Measurements from ENCODE around the gene ERN1.

DNA sequence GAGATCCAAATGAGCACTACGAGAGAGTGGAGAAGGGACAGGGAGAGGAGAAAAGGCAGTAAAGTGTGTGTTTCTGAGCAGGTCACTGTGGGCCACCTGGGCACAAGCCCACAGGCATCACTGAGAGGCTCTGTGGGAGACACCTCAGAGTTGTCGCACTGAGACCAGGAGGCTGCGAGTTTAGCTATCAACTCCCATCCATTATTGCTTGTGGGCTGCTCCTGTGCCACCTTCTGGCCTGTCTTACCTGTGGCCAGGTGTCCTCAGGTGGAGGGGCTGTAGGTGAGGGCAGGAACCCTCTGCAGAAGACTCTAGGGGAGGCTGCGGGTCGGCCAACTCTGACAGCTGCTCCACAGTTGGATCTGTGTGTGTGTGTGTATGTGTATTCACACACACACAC is 134.3 kb downstream of the ERN1 start:
- TF ChIP-seq, protein P1, sequence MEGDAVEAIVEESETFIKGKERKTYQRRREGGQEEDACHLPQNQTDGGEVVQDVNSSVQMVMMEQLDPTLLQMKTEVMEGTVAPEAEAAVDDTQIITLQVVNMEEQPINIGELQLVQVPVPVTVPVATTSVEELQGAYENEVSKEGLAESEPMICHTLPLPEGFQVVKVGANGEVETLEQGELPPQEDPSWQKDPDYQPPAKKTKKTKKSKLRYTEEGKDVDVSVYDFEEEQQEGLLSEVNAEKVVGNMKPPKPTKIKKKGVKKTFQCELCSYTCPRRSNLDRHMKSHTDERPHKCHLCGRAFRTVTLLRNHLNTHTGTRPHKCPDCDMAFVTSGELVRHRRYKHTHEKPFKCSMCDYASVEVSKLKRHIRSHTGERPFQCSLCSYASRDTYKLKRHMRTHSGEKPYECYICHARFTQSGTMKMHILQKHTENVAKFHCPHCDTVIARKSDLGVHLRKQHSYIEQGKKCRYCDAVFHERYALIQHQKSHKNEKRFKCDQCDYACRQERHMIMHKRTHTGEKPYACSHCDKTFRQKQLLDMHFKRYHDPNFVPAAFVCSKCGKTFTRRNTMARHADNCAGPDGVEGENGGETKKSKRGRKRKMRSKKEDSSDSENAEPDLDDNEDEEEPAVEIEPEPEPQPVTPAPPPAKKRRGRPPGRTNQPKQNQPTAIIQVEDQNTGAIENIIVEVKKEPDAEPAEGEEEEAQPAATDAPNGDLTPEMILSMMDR (IDR thresholded peaks at IDR 0.05): no peak
- TF ChIP-seq POLR2A (IDR thresholded peaks at IDR 0.05): no peak
